ENCODE measurements around the gene TBC1D2B. TPM values are rescaled to one million over a fixed set of nuclear protein-coding genes. Genes with fewer than 3 reads are reported as not detected.
"Not testable (repeated sequence)": the region's sequence is repeated elsewhere in the genome, so short reads cannot be mapped to it uniquely, and the experiment has no call there.

TBC1D2B gene
- total and polyA plus RNA-seq, 8 donors = 37.6 to 64.9 (median 49.2) TPM

DNA sequence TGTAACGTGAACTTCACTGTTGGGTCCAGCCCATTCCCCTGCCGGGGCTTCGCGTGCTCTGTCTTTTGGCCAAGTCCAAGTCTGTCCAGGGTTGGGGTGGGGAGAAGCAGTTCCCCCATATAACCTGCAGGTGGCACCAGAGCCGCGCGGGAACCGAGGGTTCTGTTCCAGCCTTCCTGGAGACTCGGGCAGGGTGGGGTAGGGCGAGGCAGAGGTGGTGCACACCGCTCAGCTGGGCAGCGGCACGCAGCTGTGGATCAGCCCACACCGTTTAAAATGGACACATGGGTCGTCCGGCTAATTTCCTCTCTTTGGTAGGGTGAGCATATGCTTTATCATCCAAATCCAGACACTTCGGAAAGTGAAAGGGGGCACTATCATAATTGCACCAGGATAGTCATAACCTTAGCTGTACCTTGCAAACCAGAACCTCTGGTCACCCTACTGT lies 118.1 kb downstream of the TBC1D2B start:
- Histone ChIP-seq H3K27me3 (no peaks in the 10 kb centered on the region), H3K4me1 (peaks cover 0 to 6% of the 10 kb centered on the region in 2 donors), H3K27ac (no peak overlapping the region), H3K4me3 (peak overlapping the region in 1 of 2 donors; percentile 16), H3K36me3 (no peaks in the 10 kb centered on the region), H3K9me3 (no peaks in the 10 kb centered on the region)
- intact Hi-C loops (cut with DNase I) = no loop called here
- TF ChIP-seq, protein P1, sequence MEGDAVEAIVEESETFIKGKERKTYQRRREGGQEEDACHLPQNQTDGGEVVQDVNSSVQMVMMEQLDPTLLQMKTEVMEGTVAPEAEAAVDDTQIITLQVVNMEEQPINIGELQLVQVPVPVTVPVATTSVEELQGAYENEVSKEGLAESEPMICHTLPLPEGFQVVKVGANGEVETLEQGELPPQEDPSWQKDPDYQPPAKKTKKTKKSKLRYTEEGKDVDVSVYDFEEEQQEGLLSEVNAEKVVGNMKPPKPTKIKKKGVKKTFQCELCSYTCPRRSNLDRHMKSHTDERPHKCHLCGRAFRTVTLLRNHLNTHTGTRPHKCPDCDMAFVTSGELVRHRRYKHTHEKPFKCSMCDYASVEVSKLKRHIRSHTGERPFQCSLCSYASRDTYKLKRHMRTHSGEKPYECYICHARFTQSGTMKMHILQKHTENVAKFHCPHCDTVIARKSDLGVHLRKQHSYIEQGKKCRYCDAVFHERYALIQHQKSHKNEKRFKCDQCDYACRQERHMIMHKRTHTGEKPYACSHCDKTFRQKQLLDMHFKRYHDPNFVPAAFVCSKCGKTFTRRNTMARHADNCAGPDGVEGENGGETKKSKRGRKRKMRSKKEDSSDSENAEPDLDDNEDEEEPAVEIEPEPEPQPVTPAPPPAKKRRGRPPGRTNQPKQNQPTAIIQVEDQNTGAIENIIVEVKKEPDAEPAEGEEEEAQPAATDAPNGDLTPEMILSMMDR (IDR thresholded peaks at IDR 0.05) = peak; percentile 96
- ATAC-seq = peak; percentile 100
- peak; percentile 59 to 96 (median 82) for DNase-seq

DNA sequence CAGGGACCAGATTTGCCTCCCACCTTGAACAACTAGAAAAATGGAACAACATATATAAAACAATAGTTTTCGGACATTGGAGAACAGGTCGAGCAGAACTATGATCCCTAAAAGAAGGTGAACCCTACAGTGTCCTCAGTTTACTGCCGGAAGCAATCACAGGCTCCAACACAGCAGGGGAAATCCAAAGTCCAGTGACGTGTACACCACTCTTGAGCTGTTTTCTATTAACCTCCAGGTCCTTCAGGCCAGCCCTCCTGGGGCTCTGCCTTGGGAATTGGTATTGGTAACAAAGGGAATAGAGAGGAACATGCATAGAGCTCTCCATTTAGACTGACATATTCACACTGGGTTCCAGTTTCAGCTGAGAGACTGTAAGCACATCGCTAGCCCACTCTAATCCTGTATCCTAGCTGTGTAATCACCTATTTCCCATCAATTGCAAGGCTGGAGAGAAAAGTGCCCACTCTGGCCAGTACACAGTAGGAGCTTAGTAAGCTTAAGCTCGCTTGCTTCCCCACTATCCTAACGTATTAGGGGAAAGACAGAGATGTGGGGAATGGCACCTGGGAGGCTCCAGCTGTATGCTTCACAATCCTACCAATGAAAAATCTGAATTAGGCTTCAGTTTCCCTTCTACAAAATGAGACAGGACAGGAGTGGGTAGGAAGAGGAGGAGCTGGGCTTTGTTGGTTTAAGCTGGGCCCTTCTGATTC lies 118.6 kb downstream of the TBC1D2B start:
- H3K27ac ChIP-seq; H3K9me3 ChIP-seq; H3K36me3 ChIP-seq; intact Hi-C loops (cut with DNase I); H3K27me3 ChIP-seq; H3K4me3 ChIP-seq; ATAC-seq; H3K4me1 ChIP-seq; DNase-seq: not testable (repeated sequence)

DNA sequence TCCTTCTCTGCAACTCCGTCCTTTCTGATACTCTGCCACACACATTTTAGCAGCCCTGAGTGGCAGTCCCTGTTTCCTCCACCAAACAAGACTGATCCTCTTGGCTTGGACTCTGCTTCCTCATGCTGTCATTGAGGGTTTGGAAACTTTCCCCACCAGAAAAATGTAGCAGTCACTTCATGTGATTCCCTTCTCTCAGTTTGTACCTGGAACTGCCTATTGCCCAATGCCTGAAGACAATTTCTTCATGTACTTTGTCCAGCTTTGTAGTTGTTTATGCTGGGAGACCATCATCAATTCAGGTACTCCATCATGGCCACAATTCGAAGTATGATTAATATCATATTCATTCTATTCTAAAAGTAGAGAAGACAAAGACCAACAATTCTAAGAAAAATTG lies 119.5 kb downstream of the TBC1D2B start:
- ATAC-seq; H3K27me3 ChIP-seq; DNase-seq; intact Hi-C loops (cut with DNase I); H3K4me3 ChIP-seq; H3K36me3 ChIP-seq; H3K27ac ChIP-seq; H3K4me1 ChIP-seq; H3K9me3 ChIP-seq: not testable (repeated sequence)

DNA sequence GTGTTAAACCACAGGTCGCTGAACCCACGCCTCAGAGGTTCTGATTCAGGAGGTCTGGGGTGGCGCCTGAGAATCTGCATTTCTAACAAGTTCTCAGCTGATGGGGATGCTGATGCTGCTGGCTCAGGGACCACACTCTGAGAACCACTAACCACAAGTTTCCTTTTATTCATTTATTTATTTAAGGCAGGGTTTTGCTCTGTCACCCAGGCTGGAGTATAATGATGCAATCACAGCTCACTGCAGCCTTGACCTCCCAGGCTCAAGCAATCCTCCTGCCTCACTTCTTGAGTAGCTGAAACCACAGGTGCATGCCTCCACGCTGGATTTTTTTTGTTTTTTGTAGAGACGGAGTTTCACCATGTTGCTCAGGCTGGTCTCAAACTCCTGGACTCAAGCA lies 123.6 kb downstream of the TBC1D2B start:
- intact Hi-C loops (cut with DNase I); ATAC-seq; H3K27ac ChIP-seq; H3K4me1 ChIP-seq; H3K27me3 ChIP-seq; DNase-seq; H3K4me3 ChIP-seq; H3K9me3 ChIP-seq; H3K36me3 ChIP-seq: not testable (repeated sequence)

DNA sequence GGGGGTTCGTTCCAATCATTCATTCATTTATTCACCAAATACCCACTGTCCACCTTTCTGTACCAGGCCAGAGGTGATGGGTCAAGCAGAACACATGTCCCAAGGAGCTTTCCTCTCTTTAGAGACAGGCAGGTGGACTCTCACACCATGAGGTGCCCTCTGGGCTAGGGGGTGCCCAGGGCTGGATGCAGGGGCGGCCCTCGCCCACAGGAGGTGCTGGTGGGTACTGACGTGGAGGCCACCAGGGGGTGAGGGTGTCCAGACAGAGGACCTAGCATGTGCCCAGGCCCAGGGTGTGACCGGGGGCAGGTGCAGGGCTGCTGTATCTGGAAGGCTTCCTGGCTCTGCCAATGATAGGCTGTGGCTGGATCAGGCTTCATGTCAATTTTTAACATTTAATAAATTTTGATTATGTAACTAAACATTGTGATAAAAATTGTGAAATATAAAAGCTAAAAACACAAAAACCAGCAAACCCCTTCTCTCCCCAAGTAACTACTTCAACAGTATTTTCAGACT lies 124.5 kb downstream of the TBC1D2B start:
- H3K27ac ChIP-seq; H3K27me3 ChIP-seq; intact Hi-C loops (cut with DNase I); H3K9me3 ChIP-seq; DNase-seq; H3K36me3 ChIP-seq; H3K4me1 ChIP-seq; ATAC-seq; H3K4me3 ChIP-seq: not testable (repeated sequence)

DNA sequence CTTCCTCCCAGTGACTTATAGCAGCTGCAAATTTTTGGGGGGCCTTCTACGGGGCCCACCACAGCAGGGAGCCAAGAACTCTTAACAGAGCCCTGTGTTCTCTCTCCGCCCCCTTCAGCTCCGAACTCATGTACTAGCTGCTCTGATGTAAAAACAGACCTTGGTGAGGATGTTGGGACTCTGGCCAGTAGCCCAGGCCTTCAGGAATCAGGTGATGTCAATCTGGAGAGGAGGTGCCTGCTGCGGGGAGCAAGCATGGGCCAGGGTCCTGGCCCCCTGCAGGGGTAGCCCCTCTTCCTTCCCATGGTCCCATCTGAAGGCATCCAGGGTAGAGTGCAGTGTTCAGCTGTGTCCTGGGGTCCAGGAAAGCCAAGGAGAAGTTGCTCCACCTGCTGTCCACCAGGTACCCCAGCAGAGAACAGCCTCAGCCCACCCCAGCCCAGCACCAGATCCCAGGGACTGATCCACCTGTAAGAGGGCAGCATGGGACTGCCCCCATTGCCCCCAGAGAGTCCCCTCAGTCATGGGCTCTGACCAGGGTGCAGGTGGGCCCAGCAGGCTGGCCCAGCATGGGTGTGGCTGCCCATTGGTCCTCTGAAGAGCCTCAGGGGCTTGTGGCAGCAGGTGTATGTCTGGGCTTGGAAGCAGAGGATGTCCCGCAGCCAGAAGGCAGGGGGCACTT lies 126.3 kb downstream of the TBC1D2B start:
- intact Hi-C loops (cut with DNase I); H3K4me3 ChIP-seq; H3K9me3 ChIP-seq; H3K27ac ChIP-seq; DNase-seq; H3K36me3 ChIP-seq; H3K27me3 ChIP-seq; H3K4me1 ChIP-seq; ATAC-seq: not testable (repeated sequence)

DNA sequence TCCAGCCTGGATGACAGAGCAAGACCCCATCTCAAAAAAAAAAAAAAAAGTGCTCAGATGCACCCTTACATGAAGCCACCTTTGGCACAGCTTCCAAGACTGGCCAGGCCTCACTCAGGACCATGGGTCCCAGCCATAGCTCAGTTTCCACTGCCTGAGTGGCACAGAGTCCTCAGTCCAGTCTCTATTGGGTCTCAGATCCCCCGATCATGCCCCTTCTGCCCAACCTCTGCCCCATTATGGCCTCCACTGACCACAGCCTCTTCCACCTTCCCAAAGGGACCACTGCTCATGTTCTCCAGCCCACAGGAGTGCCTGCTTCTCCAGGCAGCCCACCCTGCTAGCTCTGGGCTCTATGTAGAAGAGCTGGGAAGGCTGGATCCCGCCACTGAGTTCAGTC lies 127.0 kb downstream of the TBC1D2B start:
- H3K36me3 ChIP-seq; DNase-seq; H3K27ac ChIP-seq; intact Hi-C loops (cut with DNase I); H3K27me3 ChIP-seq; H3K9me3 ChIP-seq; ATAC-seq; H3K4me3 ChIP-seq; H3K4me1 ChIP-seq: not testable (repeated sequence)

DNA sequence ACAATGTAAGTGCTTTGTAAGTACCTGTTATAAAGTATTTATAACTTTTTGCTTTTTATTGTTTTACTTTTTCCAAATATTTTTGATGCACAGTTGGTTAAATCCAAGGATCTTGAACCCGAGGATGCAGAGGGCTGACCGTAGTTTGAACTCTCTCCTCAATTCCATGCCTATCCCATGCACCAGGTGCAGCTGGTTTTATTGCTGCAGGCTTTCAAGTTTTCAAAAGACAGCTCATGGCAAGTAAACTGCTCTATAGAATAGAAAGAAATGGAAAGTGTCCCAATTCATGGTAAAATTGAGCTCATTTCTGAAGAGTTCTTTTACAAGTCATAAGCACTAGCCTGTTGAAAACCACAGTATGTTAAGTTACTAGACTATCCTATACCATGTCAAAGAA lies 131.9 kb downstream of the TBC1D2B start:
- Histone ChIP-seq H3K9me3 (no peaks in the 10 kb centered on the region), H3K4me1 (peaks cover 3 to 4% of the 10 kb centered on the region in 2 donors), H3K27me3 (no peaks in the 10 kb centered on the region), H3K4me3 (no peak overlapping the region), H3K36me3 (no peaks in the 10 kb centered on the region), H3K27ac (no peak overlapping the region)
- TF ChIP-seq, protein P1 (IDR thresholded peaks at IDR 0.05) = no peak
- ATAC-seq = no peak
- no peak for DNase-seq
- intact Hi-C loops (cut with DNase I) = no loop called here

Other genes starting within 250 kb of the TBC1D2B start
- not detected for gene SH2D7, start 14.8 kb upstream of the TBC1D2B start, total RNA-seq
- under 1 TPM; 0.27 to 0.69 (median 0.55) TPM for gene SH2D7, start 14.8 kb upstream of the TBC1D2B start, polyA plus RNA-seq (ENCODE audit: insufficient read length in 6 of 6)
- gene CIB2, start 53.7 kb upstream of the TBC1D2B start, total RNA-seq = 1 to 10 TPM; 1.3 to 3.5 TPM
- 10 to 100 TPM; 20.2 to 31.9 (median 28.5) TPM for gene CIB2, start 53.7 kb upstream of the TBC1D2B start, polyA plus RNA-seq (ENCODE audit: insufficient read length in 6 of 6)
- gene IDH3A, start 71.7 kb upstream of the TBC1D2B start, total RNA-seq = 10 to 100 TPM; 60.3 to 81.1 TPM
- 10 to 100 TPM; 35.8 to 55.6 (median 44.2) TPM for gene IDH3A, start 71.7 kb upstream of the TBC1D2B start, polyA plus RNA-seq (ENCODE audit: insufficient read length in 6 of 6)
- 1 to 10 TPM in 1 of 2 donors, not detected in 1; 1.9 TPM for gene ACSBG1, start 156.9 kb upstream of the TBC1D2B start, total RNA-seq
- gene ACSBG1, start 156.9 kb upstream of the TBC1D2B start, polyA plus RNA-seq (ENCODE audit: insufficient read length in 6 of 6) = 1 to 10 TPM in 1 of 6 donors, under 1 TPM in 5; 0.42 to 1.4 (median 0.74) TPM
- 10 to 100 TPM; 17.2 to 22.3 TPM for gene DNAJA4, start 186.9 kb upstream of the TBC1D2B start, total RNA-seq
- 10 to 100 TPM; 28.1 to 45.3 (median 38.6) TPM for gene DNAJA4, start 186.9 kb upstream of the TBC1D2B start, polyA plus RNA-seq (ENCODE audit: insufficient read length in 6 of 6)
- 10 to 100 TPM; 36.1 to 42.2 TPM for gene SKIC8, start 221.9 kb upstream of the TBC1D2B start, total RNA-seq
- gene SKIC8, start 221.9 kb upstream of the TBC1D2B start, polyA plus RNA-seq (ENCODE audit: insufficient read length in 6 of 6) = 100 to 1,000 TPM; 100 to 122 (median 110) TPM

Data from left lung (tissue), 10 donors.